ENCODE results near the gene BAIAP2. TPM values are rescaled to one million over a fixed set of nuclear protein-coding genes. Genes with fewer than 3 reads are reported as not detected.

BAIAP2 gene
- polyA plus RNA-seq, 3 donors: 8.6 to 17.0 (median 11.2) TPM

- no peak within 1 kb of the TSS for H3K27ac ChIP-seq (ENCODE audit: low read depth in 1 of 2, low read length in 2 of 2)
- intact Hi-C loops (cut with micrococcal nuclease): no loop called here
- no peak for TF ChIP-seq CTCF (IDR thresholded peaks at IDR 0.05)
- peak within 1 kb of the TSS; percentile 60 for H3K9ac ChIP-seq (ENCODE audit: insufficient read depth, low read length, poor library complexity, severe bottlenecking)
- H3K79me2 ChIP-seq (ENCODE audit: insufficient read depth, low read length): no peaks in the 10 kb centered on the region
- H3K4me2 ChIP-seq (replicated peaks; ENCODE audit: extremely low read depth, low read length, poor library complexity, severe bottlenecking): peak within 1 kb of the TSS; percentile 59
- peaks cover 0 to 1% (median 0%) of the 10 kb centered on the region in 7 donors for H3K9me3 Mint-ChIP-seq
- H3K27me3 Mint-ChIP-seq (ENCODE audit: low read depth in 3 of 3): peaks cover 20 to 44% (median 27%) of the 10 kb centered on the region in 3 donors
- H3K4me1 ChIP-seq (ENCODE audit: control insufficient read depth in 1 of 2, insufficient read depth in 2 of 2, low read length in 2 of 2): peaks cover 15 to 16% of the 10 kb centered on the region in 2 donors
- H3K9me3 ChIP-seq (replicated peaks in 1 of 2; ENCODE audit: control insufficient read depth in 1 of 2, insufficient read depth in 1 of 2, low read length in 2 of 2): no peaks in the 10 kb centered on the region
- H3K4me3 Mint-ChIP-seq: peak within 1 kb of the TSS; percentile 66 to 73
- no peak for DNase-seq
- peaks cover 0 to 26% of the 10 kb centered on the region in 2 donors for H3K27me3 ChIP-seq (ENCODE audit: control insufficient read depth in 2 of 2, insufficient read depth in 2 of 2, low read length in 2 of 2)
- H3K4me3 ChIP-seq (replicated peaks in 1 of 3; ENCODE audit: low read depth in 2 of 3, low read length in 3 of 3): peak within 1 kb of the TSS in 1 of 3 experiments; percentile 57
- whole genome bisulfite sequencing (ENCODE audit: insufficient coverage): 30% methylated on average over 46 of the region's 46 CpGs
- no peak within 1 kb of the TSS for H3K27ac Mint-ChIP-seq
- no peaks in the 10 kb centered on the region for H3K36me3 ChIP-seq (replicated peaks in 1 of 2; ENCODE audit: control insufficient read depth in 1 of 2, insufficient read depth in 2 of 2, low read length in 2 of 2)
- peaks cover 0 to 2% of the 10 kb centered on the region in 2 donors for H3K36me3 Mint-ChIP-seq
- H4K20me1 ChIP-seq (ENCODE audit: insufficient read depth, low read length): no peaks in the 10 kb centered on the region
- H3K4me1 Mint-ChIP-seq: peaks cover 9% of the 10 kb centered on the region
- H2AFZ ChIP-seq (ENCODE audit: insufficient read depth, low read depth, low read length, poor library complexity, severe bottlenecking): no peak within 1 kb of the TSS
Measured at GRCh38 chr17:81165246-81166032, 130.5 kb downstream of the BAIAP2 start, which contains the start of gene PVALEF. PVALEF (plus strand) TSS chr17:81165507; CDS start chr17:81181227, 15,720 bp downstream.

GRCh38 chr17:81166033-81166492 is 131.1 kb downstream of the BAIAP2 start, which contains the start of gene AATK:
AATK (minus strand) TSS chr17:81166221; CDS start chr17:81165992, 229 bp downstream.
- Histone ChIP-seq H4K20me1 (ENCODE audit: insufficient read depth, low read length) (no peaks in the 10 kb centered on the region), H3K4me3 (replicated peaks in 1 of 3; ENCODE audit: low read depth in 2 of 3, low read length in 3 of 3) (peak within 1 kb of the TSS in 1 of 3 experiments; percentile 57), H3K27ac (ENCODE audit: low read depth in 1 of 2, low read length in 2 of 2) (no peak within 1 kb of the TSS), H2AFZ (ENCODE audit: insufficient read depth, low read depth, low read length, poor library complexity, severe bottlenecking) (no peak within 1 kb of the TSS), H3K36me3 (replicated peaks in 1 of 2; ENCODE audit: control insufficient read depth in 1 of 2, insufficient read depth in 2 of 2, low read length in 2 of 2) (no peaks in the 10 kb centered on the region), H3K4me2 (replicated peaks; ENCODE audit: extremely low read depth, low read length, poor library complexity, severe bottlenecking) (peak within 1 kb of the TSS; percentile 59), H3K9ac (ENCODE audit: insufficient read depth, low read length, poor library complexity, severe bottlenecking) (peak within 1 kb of the TSS; percentile 60), H3K79me2 (ENCODE audit: insufficient read depth, low read length) (no peaks in the 10 kb centered on the region), H3K27me3 (ENCODE audit: control insufficient read depth in 2 of 2, insufficient read depth in 2 of 2, low read length in 2 of 2) (peaks cover 0 to 26% of the 10 kb centered on the region in 2 donors), H3K4me1 (ENCODE audit: control insufficient read depth in 1 of 2, insufficient read depth in 2 of 2, low read length in 2 of 2) (peaks cover 9 to 10% of the 10 kb centered on the region in 2 donors), H3K9me3 (replicated peaks in 1 of 2; ENCODE audit: control insufficient read depth in 1 of 2, insufficient read depth in 1 of 2, low read length in 2 of 2) (no peaks in the 10 kb centered on the region)
- Mint-ChIP-seq H3K4me1 (peaks cover 3% of the 10 kb centered on the region), H3K9me3 (peaks cover 0 to 1% (median 0%) of the 10 kb centered on the region in 7 donors), H3K36me3 (peaks cover 0 to 2% of the 10 kb centered on the region in 2 donors), H3K4me3 (peak within 1 kb of the TSS; percentile 66 to 73), H3K27me3 (ENCODE audit: low read depth in 3 of 3) (peaks cover 20 to 44% (median 27%) of the 10 kb centered on the region in 3 donors), H3K27ac (no peak within 1 kb of the TSS)
- intact Hi-C loops (cut with micrococcal nuclease): no loop called here
- no peak for TF ChIP-seq CTCF (IDR thresholded peaks at IDR 0.05)
- WGBS (ENCODE audit: insufficient coverage): under 1% methylated on average over 24 of the region's 62 CpGs
- DNase-seq: no peak

Small RNA genes within 50 kb of the gene (small RNA-seq; reads per million reads assigned to genes)
- gene MIR1250 (ENCODE audit: insufficient read length, low read depth) (1.2 reads per million), gene MIR3065 (ENCODE audit: insufficient read length, low read depth) (240 reads per million, percentile 98 among the genes with 10 or more reads in this experiment), gene MIR657 (ENCODE audit: insufficient read length, low read depth) (not detected)

Other genes with a start within 250 kb of the BAIAP2 start
- 10 to 100 TPM; 20.3 to 44.8 (median 44.1) TPM for gene CHMP6, start 43.3 kb upstream of the BAIAP2 start, polyA plus RNA-seq
- gene PVALEF, start 130.4 kb downstream of the BAIAP2 start, polyA plus RNA-seq: not detected
- 10 to 100 TPM in 1 of 3 donors, 1 to 10 TPM in 1, under 1 TPM in 1; 0.93 to 15.3 (median 2.0) TPM for gene AATK, start 131.1 kb downstream of the BAIAP2 start, polyA plus RNA-seq
- gene CEP131, start 187.8 kb downstream of the BAIAP2 start, polyA plus RNA-seq: 1 to 10 TPM in 2 of 3 donors, under 1 TPM in 1; 0.69 to 9.7 (median 1.0) TPM
- 100 to 1,000 TPM in 1 of 3 donors, 1 to 10 TPM in 2; 3.4 to 136 (median 4.5) TPM for gene TEPSIN, start 203.9 kb downstream of the BAIAP2 start, polyA plus RNA-seq
- gene NDUFAF8, start 204.2 kb downstream of the BAIAP2 start, polyA plus RNA-seq: 10 to 100 TPM; 27.0 to 61.3 (median 41.0) TPM